Memory B cell (primary cell): ENCODE data around the gene MRPL1.
"Not testable (repeated sequence)": the region's sequence is repeated elsewhere in the genome, so short reads cannot be mapped to it uniquely, and the experiment has no call there.

Experiments
- ATAC-seq: fragments of 150-1000 bp; cut with Tn5 transposase; 2 replicates; pipeline ENCODE4 v1.10.0; 2021; ENCODE audit warnings: low read depth, mild to moderate bottlenecking, moderate library complexity
- DNase-seq, 2 donors: peaks; one replicate each; pipeline ENCODE4 v3.0.0; 2022; ENCODE audit warnings: low spot score in 2 of 2
- H3K27ac Mint-ChIP-seq: one replicate; pipeline ENCODE4 v1.8.0; 2022; ENCODE audit warnings: mild to moderate bottlenecking, moderate library complexity, mixed read lengths
- H3K27me3 Mint-ChIP-seq: one replicate; pipeline ENCODE4 v1.8.0; 2022; ENCODE audit warnings: mixed read lengths
- H3K36me3 Mint-ChIP-seq: one replicate; pipeline ENCODE4 v1.8.0; 2022; ENCODE audit warnings: mild to moderate bottlenecking, mixed read lengths
- H3K4me1 Mint-ChIP-seq: one replicate; pipeline ENCODE4 v1.8.0; 2022; ENCODE audit warnings: mixed read lengths
- H3K4me3 Mint-ChIP-seq: one replicate; pipeline ENCODE4 v1.8.0; 2022; ENCODE audit warnings: mild to moderate bottlenecking, moderate library complexity, mixed read lengths
- H3K9me3 Mint-ChIP-seq: one replicate; pipeline ENCODE4 v1.8.0; 2022; ENCODE audit warnings: mixed read lengths

The MRPL1 gene

GRCh38 chr4:77833126-77833724 is 29.4 kb upstream of the MRPL1 start:
- Mint-ChIP-seq H3K4me3 (no peak overlapping the region), H3K4me1 (no peaks in the 10 kb centered on the region), H3K36me3 (no peaks in the 10 kb centered on the region), H3K9me3 (no peaks in the 10 kb centered on the region), H3K27ac (no peak overlapping the region), H3K27me3 (no peaks in the 10 kb centered on the region)
- DNase-seq (no peak), ATAC-seq (no peak)

- H3K4me1 Mint-ChIP-seq = no peaks in the 10 kb centered on the region
- no peak overlapping the region for H3K4me3 Mint-ChIP-seq
- H3K36me3 Mint-ChIP-seq = no peaks in the 10 kb centered on the region
- H3K27ac Mint-ChIP-seq = no peak overlapping the region
- no peaks in the 10 kb centered on the region for H3K9me3 Mint-ChIP-seq
- DNase-seq (no peak), ATAC-seq (no peak)
- H3K27me3 Mint-ChIP-seq = no peaks in the 10 kb centered on the region
Measured at GRCh38 chr4:77834403-77834802, 28.2 kb upstream of the MRPL1 start.

- ATAC-seq = no peak
- Mint-ChIP-seq H3K36me3 (no peaks in the 10 kb centered on the region), H3K9me3 (no peaks in the 10 kb centered on the region), H3K4me3 (no peak overlapping the region), H3K4me1 (no peaks in the 10 kb centered on the region), H3K27me3 (no peaks in the 10 kb centered on the region), H3K27ac (no peak overlapping the region)
- DNase-seq = no peak
Measured at GRCh38 chr4:77843628-77844027, 19.0 kb upstream of the MRPL1 start.

- DNase-seq (no peak), ATAC-seq (no peak)
- no peaks in the 10 kb centered on the region for H3K9me3 Mint-ChIP-seq
- no peaks in the 10 kb centered on the region for H3K36me3 Mint-ChIP-seq
- H3K27ac Mint-ChIP-seq = no peak overlapping the region
- no peaks in the 10 kb centered on the region for H3K4me1 Mint-ChIP-seq
- no peaks in the 10 kb centered on the region for H3K27me3 Mint-ChIP-seq
- H3K4me3 Mint-ChIP-seq = no peak overlapping the region
Measured at GRCh38 chr4:77844363-77844762, 18.3 kb upstream of the MRPL1 start.

- Mint-ChIP-seq H3K9me3 (no peaks in the 10 kb centered on the region), H3K27ac (no peak overlapping the region), H3K27me3 (no peaks in the 10 kb centered on the region), H3K36me3 (no peaks in the 10 kb centered on the region), H3K4me3 (no peak overlapping the region), H3K4me1 (no peaks in the 10 kb centered on the region)
- ATAC-seq (no peak), DNase-seq (no peak)
Measured at GRCh38 chr4:77845400-77845799, 17.2 kb upstream of the MRPL1 start.

GRCh38 chr4:77845929-77846328 is 16.7 kb upstream of the MRPL1 start:
- H3K4me3 Mint-ChIP-seq = no peak overlapping the region

GRCh38 chr4:77848508-77848907 is 14.1 kb upstream of the MRPL1 start:
- Mint-ChIP-seq H3K9me3 (no peaks in the 10 kb centered on the region), H3K36me3 (no peaks in the 10 kb centered on the region), H3K27ac (no peak overlapping the region), H3K4me1 (peaks cover 14% of the 10 kb centered on the region), H3K4me3 (no peak overlapping the region), H3K27me3 (no peaks in the 10 kb centered on the region)
- DNase-seq (no peak), ATAC-seq (no peak)

More at GRCh38 chr4:77845929-77846328, 16.7 kb upstream of the MRPL1 start:
- no peak overlapping the region for H3K27ac Mint-ChIP-seq
- no peak for DNase-seq
- H3K9me3 Mint-ChIP-seq = no peaks in the 10 kb centered on the region
- no peaks in the 10 kb centered on the region for H3K27me3 Mint-ChIP-seq
- no peaks in the 10 kb centered on the region for H3K36me3 Mint-ChIP-seq
- no peak for ATAC-seq
- H3K4me1 Mint-ChIP-seq = no peaks in the 10 kb centered on the region

GRCh38 chr4:77849278-77849965 is 13.2 kb upstream of the MRPL1 start:
- H3K4me1 Mint-ChIP-seq = peaks cover 21% of the 10 kb centered on the region
- H3K4me3 Mint-ChIP-seq = no peak overlapping the region
- H3K36me3 Mint-ChIP-seq = no peaks in the 10 kb centered on the region
- H3K27ac Mint-ChIP-seq = no peak overlapping the region
- no peaks in the 10 kb centered on the region for H3K9me3 Mint-ChIP-seq
- no peak for ATAC-seq
- H3K27me3 Mint-ChIP-seq = no peaks in the 10 kb centered on the region
- no peak for DNase-seq

GRCh38 chr4:77852892-77853495 is 9.6 kb upstream of the MRPL1 start:
- no peaks in the 10 kb centered on the region for H3K27me3 Mint-ChIP-seq
- H3K4me1 Mint-ChIP-seq = peaks cover 36% of the 10 kb centered on the region
- no peaks in the 10 kb centered on the region for H3K9me3 Mint-ChIP-seq
- H3K4me3 Mint-ChIP-seq = peak overlapping the region; percentile 75
- ATAC-seq (peak; percentile 100), DNase-seq (peak; percentile 32 to 47)
- H3K27ac Mint-ChIP-seq = peak overlapping the region; percentile 94
- H3K36me3 Mint-ChIP-seq = no peaks in the 10 kb centered on the region

- ATAC-seq (no peak), DNase-seq (no peak)
- peak overlapping the region; percentile 24 for H3K4me3 Mint-ChIP-seq
- H3K4me1 Mint-ChIP-seq = peaks cover 40% of the 10 kb centered on the region
- no peaks in the 10 kb centered on the region for H3K36me3 Mint-ChIP-seq
- no peaks in the 10 kb centered on the region for H3K9me3 Mint-ChIP-seq
- H3K27ac Mint-ChIP-seq = peak overlapping the region; percentile 75
- H3K27me3 Mint-ChIP-seq = no peaks in the 10 kb centered on the region
Measured at GRCh38 chr4:77854431-77855111, 8.1 kb upstream of the MRPL1 start.

GRCh38 chr4:77856152-77856551 is 6.5 kb upstream of the MRPL1 start:
- ATAC-seq = no peak
- Mint-ChIP-seq H3K4me1 (peaks cover 43% of the 10 kb centered on the region), H3K27me3 (no peaks in the 10 kb centered on the region), H3K27ac (no peak overlapping the region), H3K9me3 (no peaks in the 10 kb centered on the region), H3K4me3 (no peak overlapping the region), H3K36me3 (no peaks in the 10 kb centered on the region)
- no peak for DNase-seq

- Mint-ChIP-seq H3K27ac (no peak overlapping the region), H3K36me3 (no peaks in the 10 kb centered on the region), H3K4me3 (no peak overlapping the region), H3K4me1 (peaks cover 32% of the 10 kb centered on the region), H3K9me3 (no peaks in the 10 kb centered on the region), H3K27me3 (no peaks in the 10 kb centered on the region)
- DNase-seq (no peak), ATAC-seq (no peak)
Measured at GRCh38 chr4:77859256-77859655, 3.4 kb upstream of the MRPL1 start.

- H3K4me3 Mint-ChIP-seq = peak overlapping the region; percentile 91
- H3K27ac Mint-ChIP-seq = peak overlapping the region; percentile 100
- H3K4me1 Mint-ChIP-seq = peaks cover 32% of the 10 kb centered on the region
- peaks cover 5% of the 10 kb centered on the region for H3K36me3 Mint-ChIP-seq
- no peak for ATAC-seq
- no peaks in the 10 kb centered on the region for H3K9me3 Mint-ChIP-seq
- no peaks in the 10 kb centered on the region for H3K27me3 Mint-ChIP-seq
- no peak for DNase-seq
Measured at GRCh38 chr4:77861495-77861894, 1.1 kb upstream of the MRPL1 start.

GRCh38 chr4:77863341-77863740 is 711 bp downstream of the MRPL1 start:
- not testable (repeated sequence) for H3K27me3 Mint-ChIP-seq, ATAC-seq, DNase-seq, H3K9me3 Mint-ChIP-seq
- Mint-ChIP-seq H3K36me3 (peaks cover 14% of the 10 kb centered on the region), H3K4me1 (peaks cover 25% of the 10 kb centered on the region), H3K27ac (peak overlapping the region; percentile 100), H3K4me3 (peak overlapping the region; percentile 91)
